ENCODE measurements around the gene GLCCI1.

GLCCI1 gene

GRCh38 chr7:8136051-8136730 is 167.6 kb downstream of the GLCCI1 start:
- no peak for DNase-seq
